SU-DHL-6 (cell line): ENCODE results near the gene AP5Z1.

ENCODE experiments used
- H2AFZ ChIP-seq: fragments of 200-600 bp; sonication (generic); 2 replicates; pipeline ENCODE4 v1.6.1; 2014; ENCODE audit warnings: low read depth, mild to moderate bottlenecking, moderate library complexity, mixed read lengths, antibody characterized with exemption, low read length; ENCODE audit not compliant: severe bottlenecking
- H3F3A ChIP-seq: fragments of 200-600 bp; shearing (Covaris generic); 2 replicates; pipeline ENCODE4 v1.6.0; 2016; ENCODE audit warnings: antibody characterized with exemption, mild to moderate bottlenecking; ENCODE audit not compliant: insufficient read depth
- H3K27ac ChIP-seq: fragments of 200-600 bp; sonication (generic); 2 replicates; pipeline ENCODE4 v1.5.1; 2016; ENCODE audit warnings: low read depth, mild to moderate bottlenecking, low read length, moderate library complexity, mixed read lengths
- H3K27me3 ChIP-seq: fragments of 200-600 bp; sonication (generic), shearing (Covaris generic); 2 replicates; pipeline ENCODE4 v1.6.0; 2014; ENCODE audit warnings: mild to moderate bottlenecking, low read length
- H3K36me3 ChIP-seq: fragments of 200-600 bp; sonication (generic); 2 replicates; pipeline ENCODE4 v1.6.1; 2014; ENCODE audit warnings: mild to moderate bottlenecking, low read length, mixed read lengths
- H3K4me2 ChIP-seq: fragments of 300-600, 200-600 bp; shearing (Covaris generic), sonication (generic); 2 replicates; pipeline ENCODE4 v1.6.0; 2014; ENCODE audit warnings: low read length, low read depth, mild to moderate bottlenecking; ENCODE audit not compliant: poor library complexity, severe bottlenecking
- H3K4me3 ChIP-seq: fragments of 200-600 bp; sonication (generic); 2 replicates; pipeline ENCODE4 v1.5.1; 2014; ENCODE audit warnings: antibody characterized with exemption, low read length, mild to moderate bottlenecking, mixed read lengths; ENCODE audit not compliant: insufficient read depth, poor library complexity, severe bottlenecking
- H3K79me2 ChIP-seq: fragments of 200-600 bp; sonication (generic); 2 replicates; pipeline ENCODE4 v1.6.1; 2014; ENCODE audit warnings: mild to moderate bottlenecking, low read length, moderate library complexity; ENCODE audit not compliant: insufficient read depth
- H3K9ac ChIP-seq: fragments of 200-600 bp; sonication (generic); 2 replicates; pipeline ENCODE4 v1.7.0; 2014; ENCODE audit warnings: mild to moderate bottlenecking, low read length
- H3K9me2 ChIP-seq: fragments of 200-600 bp; sonication (generic); replicated peaks from 2 replicates; pipeline ENCODE4 v1.6.1; 2014; ENCODE audit warnings: low read length; ENCODE audit not compliant: insufficient read depth
- H3K9me3 ChIP-seq: fragments of 200-600 bp; sonication (generic); 2 replicates; pipeline ENCODE4 v1.6.1; 2014; ENCODE audit warnings: low read length, mixed read lengths; ENCODE audit not compliant: insufficient read depth
- H4K20me1 ChIP-seq: fragments of 200-600 bp; sonication (generic); 2 replicates; pipeline ENCODE4 v1.6.1; 2014; ENCODE audit warnings: low read depth, mild to moderate bottlenecking, antibody characterized with exemption, low read length, moderate library complexity, mixed read lengths
- EZH2phosphoT487 ChIP-seq: fragments of 200-600 bp; sonication (generic), shearing (Covaris generic); conservative IDR thresholded peaks from 2 replicates; pipeline ENCODE4 v1.6.1; 2018; ENCODE audit warnings: mild to moderate bottlenecking, antibody characterized with exemption, low read length, moderate library complexity, mixed read lengths
- TF ChIP-seq, protein P1 (sequence below): fragments of 200-600 bp; sonication (generic); IDR thresholded peaks from one replicate; pipeline ENCODE4 v1.5.1; 2017; ENCODE audit warnings: antibody characterized with exemption, mild to moderate bottlenecking, low read length, moderate library complexity; ENCODE audit not compliant: insufficient read depth, poor library complexity, severe bottlenecking

Gene AP5Z1

DNA sequence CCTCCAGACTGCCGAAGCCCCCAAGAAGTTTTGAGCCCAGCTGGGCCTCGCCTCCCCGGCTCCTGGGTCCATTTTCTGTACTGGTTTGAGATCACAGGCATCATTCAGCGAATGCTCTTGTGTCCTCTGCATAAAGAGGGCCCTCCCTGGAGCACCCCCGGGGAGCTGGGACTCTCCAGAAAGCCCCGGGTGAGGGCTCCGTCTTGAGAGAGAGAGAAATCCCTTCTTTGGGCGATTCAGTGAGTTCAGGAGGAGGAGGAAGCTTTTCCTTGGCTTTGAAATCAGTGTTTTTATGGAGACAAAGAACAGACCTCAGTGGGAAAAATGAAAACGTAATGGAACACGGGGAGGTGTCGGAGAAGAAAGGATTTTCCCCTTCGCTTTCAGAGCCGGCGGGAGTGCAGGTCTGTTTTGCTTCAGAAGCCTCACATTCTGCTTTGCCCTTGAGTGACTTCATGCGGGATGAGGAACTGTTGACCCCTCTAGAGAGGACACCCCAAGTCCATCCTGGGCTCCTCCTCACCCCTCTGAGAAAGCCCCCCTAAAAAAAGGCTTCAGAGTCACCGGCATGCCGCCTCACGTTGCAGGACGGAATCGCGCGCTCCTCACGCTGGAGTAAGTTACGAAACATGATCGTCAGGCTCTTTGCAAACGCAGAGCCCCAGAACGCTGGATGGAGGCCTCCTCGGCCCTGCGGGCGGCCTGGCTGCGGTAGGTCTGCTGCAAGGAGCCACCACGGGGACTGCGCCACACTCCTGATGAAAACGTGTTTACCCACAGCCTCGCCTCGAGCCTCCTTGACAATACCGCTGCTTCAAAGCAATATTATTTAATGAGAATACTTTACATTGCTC is 8.5 kb upstream of the AP5Z1 start:
- no peak overlapping the region for H3K4me3 ChIP-seq
- H3K9me2 ChIP-seq: no peaks in the 10 kb centered on the region
- H3F3A ChIP-seq: no peaks in the 10 kb centered on the region
- no peak overlapping the region for H3K9ac ChIP-seq
- H3K79me2 ChIP-seq: no peaks in the 10 kb centered on the region
- no peak overlapping the region for H2AFZ ChIP-seq
- no peaks in the 10 kb centered on the region for H3K9me3 ChIP-seq
- H4K20me1 ChIP-seq: no peaks in the 10 kb centered on the region
- no peaks in the 10 kb centered on the region for H3K36me3 ChIP-seq
- H3K4me2 ChIP-seq: no peak overlapping the region
- TF ChIP-seq EZH2phosphoT487: no peak
- TF ChIP-seq, protein P1, sequence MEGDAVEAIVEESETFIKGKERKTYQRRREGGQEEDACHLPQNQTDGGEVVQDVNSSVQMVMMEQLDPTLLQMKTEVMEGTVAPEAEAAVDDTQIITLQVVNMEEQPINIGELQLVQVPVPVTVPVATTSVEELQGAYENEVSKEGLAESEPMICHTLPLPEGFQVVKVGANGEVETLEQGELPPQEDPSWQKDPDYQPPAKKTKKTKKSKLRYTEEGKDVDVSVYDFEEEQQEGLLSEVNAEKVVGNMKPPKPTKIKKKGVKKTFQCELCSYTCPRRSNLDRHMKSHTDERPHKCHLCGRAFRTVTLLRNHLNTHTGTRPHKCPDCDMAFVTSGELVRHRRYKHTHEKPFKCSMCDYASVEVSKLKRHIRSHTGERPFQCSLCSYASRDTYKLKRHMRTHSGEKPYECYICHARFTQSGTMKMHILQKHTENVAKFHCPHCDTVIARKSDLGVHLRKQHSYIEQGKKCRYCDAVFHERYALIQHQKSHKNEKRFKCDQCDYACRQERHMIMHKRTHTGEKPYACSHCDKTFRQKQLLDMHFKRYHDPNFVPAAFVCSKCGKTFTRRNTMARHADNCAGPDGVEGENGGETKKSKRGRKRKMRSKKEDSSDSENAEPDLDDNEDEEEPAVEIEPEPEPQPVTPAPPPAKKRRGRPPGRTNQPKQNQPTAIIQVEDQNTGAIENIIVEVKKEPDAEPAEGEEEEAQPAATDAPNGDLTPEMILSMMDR: no peak
- no peak overlapping the region for H3K27ac ChIP-seq
- H3K27me3 ChIP-seq: no peaks in the 10 kb centered on the region

DNA sequence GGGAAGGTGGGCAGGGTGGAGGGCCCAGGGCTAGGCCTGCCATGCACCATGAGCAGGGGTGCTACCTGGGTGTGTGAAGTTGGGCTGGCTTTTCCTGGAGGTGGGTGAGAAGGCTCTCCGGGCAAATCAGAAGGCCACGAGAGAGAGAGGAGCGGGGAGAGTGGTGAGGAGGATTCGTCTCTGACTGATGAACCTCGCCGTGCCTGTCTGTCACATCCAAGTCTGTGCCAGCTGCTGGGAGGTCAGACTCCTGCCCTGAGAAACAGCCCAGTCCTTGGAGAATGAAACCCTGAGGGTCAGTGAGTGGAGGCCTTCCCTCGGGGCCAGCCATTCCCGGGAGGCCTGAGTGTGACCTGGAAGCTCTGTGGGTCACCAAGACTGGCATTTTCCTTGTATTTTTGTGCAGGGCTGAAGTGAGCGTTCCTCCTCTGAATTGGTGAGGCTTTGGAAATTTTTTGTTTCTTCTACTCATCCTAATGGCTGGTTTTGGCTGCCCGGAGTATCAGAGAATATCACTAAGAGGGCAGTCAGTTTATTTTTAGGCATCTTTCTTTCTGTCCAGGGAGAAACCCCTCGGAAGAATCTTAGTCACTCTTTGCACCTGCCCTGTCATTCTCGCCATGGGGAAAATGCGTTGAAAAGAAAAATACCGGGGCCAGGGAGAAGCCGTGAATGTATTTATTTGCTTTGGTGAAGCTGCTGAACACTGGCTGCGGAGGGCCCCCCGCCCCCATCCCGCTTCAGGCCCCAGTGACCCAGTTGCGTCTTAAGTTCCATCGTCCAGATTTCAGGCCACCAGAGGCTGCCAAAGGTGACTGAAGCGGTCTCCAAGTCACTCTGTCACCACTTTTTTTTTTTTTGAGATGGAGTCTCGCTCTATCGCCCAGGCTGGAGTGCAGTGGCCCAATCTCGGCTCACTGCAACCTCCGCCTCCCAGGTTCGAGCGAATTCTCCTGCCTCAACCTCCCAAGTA is 6.5 kb upstream of the AP5Z1 start:
- Histone ChIP-seq H3K36me3 (no peaks in the 10 kb centered on the region), H3K4me2 (no peak overlapping the region), H2AFZ (no peak overlapping the region), H3K9me2 (no peaks in the 10 kb centered on the region), H3K9me3 (no peaks in the 10 kb centered on the region), H3K27ac (no peak overlapping the region), H4K20me1 (no peaks in the 10 kb centered on the region), H3K27me3 (no peaks in the 10 kb centered on the region), H3F3A (0 out of 2 replicates have a peak, but pooled peaks cover 7% of the 10 kb centered on the region), H3K79me2 (no peaks in the 10 kb centered on the region), H3K9ac (no peak overlapping the region), H3K4me3 (no peak overlapping the region)
- TF ChIP-seq, protein P1: no peak
- TF ChIP-seq EZH2phosphoT487: no peak

DNA sequence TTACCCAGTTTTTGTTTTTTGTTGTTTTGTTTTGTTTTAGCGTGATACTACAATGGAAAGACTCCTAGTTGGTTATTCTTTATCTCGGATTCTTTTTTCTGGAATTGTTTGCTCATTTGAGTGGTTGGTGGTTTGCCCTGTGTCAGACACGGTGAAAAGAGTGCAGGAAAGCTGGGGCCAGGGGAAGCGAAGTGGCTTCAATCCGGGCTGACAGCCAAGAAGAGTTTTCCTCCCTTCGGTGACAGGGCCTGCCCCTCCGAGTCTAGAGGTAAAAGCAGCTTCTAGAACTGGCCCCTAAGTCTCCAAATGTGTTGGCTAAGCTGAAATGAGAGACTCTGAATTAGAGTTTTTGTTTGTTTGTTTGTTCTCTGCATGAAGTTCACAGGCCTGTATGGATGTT is 5.7 kb upstream of the AP5Z1 start:
- H3K27ac ChIP-seq: no peak overlapping the region
- H4K20me1 ChIP-seq: no peaks in the 10 kb centered on the region
- no peaks in the 10 kb centered on the region for H3K27me3 ChIP-seq
- no peak overlapping the region for H2AFZ ChIP-seq
- no peaks in the 10 kb centered on the region for H3K9me3 ChIP-seq
- no peak overlapping the region for H3K4me2 ChIP-seq
- H3F3A ChIP-seq: 0 out of 2 replicates have a peak, but pooled peaks cover 7% of the 10 kb centered on the region
- no peak overlapping the region for H3K9ac ChIP-seq
- H3K79me2 ChIP-seq: no peaks in the 10 kb centered on the region
- no peaks in the 10 kb centered on the region for H3K36me3 ChIP-seq
- TF ChIP-seq EZH2phosphoT487: no peak
- TF ChIP-seq, protein P1: no peak
- no peak overlapping the region for H3K4me3 ChIP-seq
- no peaks in the 10 kb centered on the region for H3K9me2 ChIP-seq
